Fibroblast of mammary gland (primary cell): ENCODE results near the gene CAPN2.

Experiments used
- DNase-seq: peaks from one replicate; pipeline ENCODE4 v3.0.0-alpha.2; 2010; ENCODE audit warnings: low read depth
- H3K4me3 ChIP-seq: 2 replicates; pipeline ENCODE4 v1.5.1; 2011; ENCODE audit warnings: low read depth, mild to moderate bottlenecking, low read length, moderate library complexity; ENCODE audit not compliant: control insufficient read depth
- CTCF ChIP-seq: conservative IDR thresholded peaks from 2 replicates; pipeline ENCODE4 v1.5.1; 2011; ENCODE audit warnings: low read depth, low read length, inconsistent platforms; ENCODE audit not compliant: control insufficient read depth, insufficient read depth

Gene CAPN2

DNA sequence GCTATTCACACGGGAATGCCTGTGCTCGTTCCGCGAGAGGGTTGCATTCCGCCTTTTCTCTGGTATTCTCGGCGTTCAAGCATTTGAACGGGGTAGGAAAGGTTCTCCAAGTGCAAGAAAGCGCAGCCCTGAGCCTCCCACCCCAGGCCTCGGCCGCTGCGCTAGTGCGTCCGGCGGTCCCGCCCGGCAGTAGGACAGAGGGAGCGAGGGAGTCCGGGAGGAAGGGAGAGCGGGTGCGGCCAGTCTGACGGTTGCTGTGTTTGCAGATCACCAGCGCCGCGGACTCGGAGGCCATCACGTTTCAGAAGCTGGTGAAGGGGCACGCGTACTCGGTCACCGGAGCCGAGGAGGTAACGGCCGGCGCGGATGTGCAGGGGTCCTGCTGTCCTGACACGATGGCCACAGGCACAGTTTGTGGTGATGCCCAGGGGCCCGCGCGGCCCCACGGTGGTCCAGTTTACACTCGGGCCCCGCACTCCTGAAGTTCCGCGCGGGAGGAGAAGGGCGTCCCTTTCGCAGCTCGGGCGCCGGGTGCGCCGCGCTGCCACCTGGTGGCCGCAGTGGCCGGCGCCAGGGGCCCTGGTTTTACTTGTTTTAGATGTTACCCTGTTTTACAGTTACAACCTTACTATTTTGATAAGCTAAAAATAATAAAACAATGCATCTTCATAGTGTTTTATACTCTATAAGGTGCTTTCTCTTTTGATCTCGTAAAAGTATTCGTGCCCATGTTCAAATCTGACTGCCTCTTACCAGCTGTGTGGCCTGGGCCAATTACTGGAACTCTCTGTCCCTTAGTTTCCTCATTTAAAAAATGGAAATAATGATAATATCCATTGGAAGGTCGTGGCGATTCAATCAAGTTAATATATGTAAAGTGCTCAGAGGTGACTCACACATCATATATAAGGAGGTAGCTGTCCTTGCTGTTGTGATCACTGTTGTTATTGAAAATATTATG lies 36.7 kb downstream of the CAPN2 start:
- TF ChIP-seq CTCF = peak; percentile 59

DNA sequence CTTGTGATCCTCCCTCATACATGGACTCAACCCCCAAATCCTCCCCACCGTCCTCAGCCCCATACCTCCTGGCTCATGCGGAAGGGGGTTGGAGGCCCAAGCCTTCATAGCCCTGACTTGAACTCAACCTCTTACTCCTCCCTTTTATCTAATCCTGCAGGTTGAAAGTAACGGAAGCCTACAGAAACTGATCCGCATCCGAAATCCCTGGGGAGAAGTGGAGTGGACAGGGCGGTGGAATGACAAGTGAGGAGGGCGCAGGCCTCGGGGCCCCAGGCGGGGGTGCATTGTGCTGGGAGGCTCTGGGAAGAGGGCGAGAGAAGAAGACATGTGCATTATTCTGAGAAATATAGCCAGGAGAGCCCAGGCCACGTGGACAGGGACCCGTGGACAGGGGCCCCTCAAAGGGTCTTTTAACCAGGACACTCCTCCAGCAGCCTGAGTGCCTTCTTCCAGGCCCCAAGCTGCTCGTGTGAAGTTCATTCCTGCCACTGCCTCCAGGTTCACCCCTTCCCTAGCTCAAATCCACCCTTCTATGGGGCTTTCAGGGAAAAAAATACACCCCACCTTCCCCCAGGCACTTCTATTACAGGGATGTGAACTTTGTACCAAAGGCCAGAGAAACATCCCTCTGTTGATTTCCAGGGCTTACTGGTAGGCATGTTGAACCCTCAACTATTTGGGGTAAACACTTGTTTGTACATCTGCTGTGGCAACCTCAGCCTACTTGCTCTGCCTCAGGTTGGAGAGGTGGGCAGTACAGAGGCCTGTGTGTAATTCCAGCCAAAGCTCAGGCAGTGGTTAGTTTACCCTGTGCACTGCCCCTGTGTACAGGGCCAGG lies 38.6 kb downstream of the CAPN2 start:
- no peak overlapping the region for H3K4me3 ChIP-seq
- DNase-seq = no peak
- no peak for TF ChIP-seq CTCF

More for the DNA sequence above, 36.7 kb downstream of the CAPN2 start:
- peak; percentile 50 for DNase-seq
- no peak overlapping the region for H3K4me3 ChIP-seq

GRCh38 chr1:223751696-223752095 lies 39.4 kb downstream of the CAPN2 start:
- no peak overlapping the region for H3K4me3 ChIP-seq
- no peak for DNase-seq
- TF ChIP-seq CTCF = no peak

GRCh38 chr1:223752721-223753515 lies 40.6 kb downstream of the CAPN2 start:
- TF ChIP-seq CTCF = no peak
- no peak overlapping the region for H3K4me3 ChIP-seq
- DNase-seq = no peak

DNA sequence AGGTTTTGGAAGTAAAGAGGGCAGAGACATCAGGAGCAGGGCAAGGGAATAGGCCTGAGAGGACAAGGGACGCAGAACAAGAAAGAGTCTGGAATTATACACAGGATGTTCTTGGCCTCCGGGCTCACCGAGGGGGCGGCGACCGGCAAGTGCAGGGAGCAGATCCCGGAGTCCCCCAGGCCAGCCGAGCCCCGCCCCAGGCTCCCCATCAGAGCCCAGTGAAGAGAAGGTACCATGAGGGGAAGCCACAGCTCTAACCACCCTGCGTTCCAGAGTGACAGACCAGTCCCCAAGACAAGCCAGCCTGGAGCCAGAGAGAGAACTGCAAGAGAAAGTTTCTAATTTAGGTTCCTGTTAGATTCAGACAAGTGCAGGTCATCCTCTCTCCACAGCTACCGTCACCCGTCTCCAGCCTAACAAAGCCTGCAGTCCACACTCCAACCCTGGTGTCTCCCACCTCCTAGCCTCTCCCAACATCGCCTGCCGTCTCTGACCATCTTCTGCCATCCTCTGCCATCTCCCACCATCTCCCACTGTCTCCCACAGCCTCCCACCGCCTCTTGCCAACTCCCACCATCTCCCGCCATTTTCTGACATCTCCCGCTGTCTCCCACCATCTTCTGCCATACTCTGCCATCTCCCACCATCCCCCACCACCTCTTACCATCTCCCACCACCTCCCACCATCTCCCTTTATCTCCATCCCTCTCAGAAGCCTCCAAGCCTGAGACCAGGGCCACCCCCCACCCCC lies 42.5 kb downstream of the CAPN2 start:
- TF ChIP-seq CTCF = no peak
- no peak for DNase-seq
- H3K4me3 ChIP-seq = no peak overlapping the region

DNA sequence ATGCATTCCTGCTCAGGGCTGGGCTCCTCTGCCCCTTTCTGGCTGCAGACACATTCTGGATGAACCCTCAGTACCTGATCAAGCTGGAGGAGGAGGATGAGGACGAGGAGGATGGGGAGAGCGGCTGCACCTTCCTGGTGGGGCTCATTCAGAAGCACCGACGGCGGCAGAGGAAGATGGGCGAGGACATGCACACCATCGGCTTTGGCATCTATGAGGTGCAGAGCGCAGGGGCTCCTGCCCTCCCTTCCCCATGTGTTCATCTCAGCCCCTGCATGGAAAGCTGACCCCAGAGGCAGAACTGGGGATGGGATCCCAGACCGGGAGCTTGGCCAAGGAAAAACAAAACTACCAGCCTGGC lies 43.1 kb downstream of the CAPN2 start:
- no peak for DNase-seq
- TF ChIP-seq CTCF = no peak
- no peak overlapping the region for H3K4me3 ChIP-seq
